Activated CD8-positive, alpha-beta memory T cell treated with anti-CD3 and anti-CD28 coated beads for 36 hours (primary cell): ENCODE measurements around the gene LRRC7. TPM values are rescaled to one million over a fixed set of nuclear protein-coding genes. Genes with fewer than 3 reads are reported as not detected.
"Not testable (repeated sequence)": the region's sequence is repeated elsewhere in the genome, so short reads cannot be mapped to it uniquely, and the experiment has no call there.

Source experiments
- CTCF ChIA-PET: fragments of 350-600 bp; sonication (Branson Sonifier 250); formaldehyde crosslinking; loops from one replicate; lab custom pipeline; 2021; ENCODE audit warnings: antibody characterized with exemption; lab: Charles Lee
- POLR2A ChIA-PET: fragments of 350-600 bp; sonication (Branson Sonifier 250); formaldehyde crosslinking; loops from one replicate; lab custom pipeline; 2021; ENCODE audit warnings: antibody characterized with exemption; lab: Charles Lee
- total RNA-seq, 2 experiments: library from RNA; stranded (reverse); gene quantifications; one replicate each; pipeline ENCODE4 v1.2.3, GENCODE V29; 2021

The LRRC7 gene
- total RNA-seq, 2 experiments from 2014 or later, result not detected

DNA sequence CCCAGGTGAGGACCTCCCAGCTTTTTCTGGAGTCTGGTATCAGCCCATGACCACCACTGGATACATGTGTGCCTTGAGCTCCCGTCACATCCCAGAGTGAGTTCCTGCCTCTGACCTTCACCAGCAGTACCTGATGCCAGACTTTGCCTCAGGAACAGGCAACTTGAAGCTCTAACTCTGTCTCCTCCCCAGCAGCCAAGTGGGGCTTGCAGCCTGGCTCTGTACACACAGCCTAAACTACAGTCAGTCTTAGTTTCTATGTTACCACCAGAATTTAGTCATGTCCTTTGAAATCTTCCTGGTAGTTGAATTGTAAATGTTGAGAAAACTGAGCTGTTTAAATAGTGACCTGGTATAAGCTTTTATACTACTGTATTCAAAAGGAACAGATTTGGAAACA, 431.1 kb downstream of the LRRC7 start:
- POLR2A ChIA-PET, result no interaction called here
- CTCF ChIA-PET, result no interaction called here

DNA sequence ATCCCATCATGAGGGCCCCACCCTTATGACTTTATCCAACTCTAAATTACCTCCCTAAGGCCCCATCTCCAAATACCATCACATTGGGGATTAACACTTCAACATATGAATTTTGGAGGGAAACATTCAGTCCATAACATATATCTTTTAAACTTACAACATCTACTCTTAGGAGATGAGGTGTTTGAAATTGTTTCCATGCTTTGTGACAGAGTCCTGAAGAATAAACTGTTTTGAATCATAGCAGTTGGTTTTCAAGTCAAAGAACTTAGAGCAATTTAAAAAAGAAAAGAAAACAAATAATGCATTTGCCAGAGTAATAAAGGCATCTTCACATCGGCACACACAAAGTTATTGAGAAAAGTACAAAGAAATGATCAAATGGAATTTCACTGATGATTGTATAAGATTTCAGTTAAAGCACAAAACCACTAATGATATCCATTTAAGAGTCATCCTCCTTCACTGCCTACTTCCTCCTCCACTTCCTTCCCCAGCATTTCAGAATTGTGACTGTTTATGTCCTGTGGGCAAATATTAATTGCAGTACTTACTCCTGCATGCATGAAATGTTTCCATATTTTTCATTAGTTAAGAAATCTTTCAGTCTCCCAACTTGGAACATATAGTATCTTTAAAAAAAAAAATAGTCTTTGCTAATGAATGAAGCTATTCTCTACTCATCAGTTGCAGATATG, 435.6 kb downstream of the LRRC7 start:
- POLR2A ChIA-PET, result no interaction called here
- CTCF ChIA-PET, result no interaction called here

DNA sequence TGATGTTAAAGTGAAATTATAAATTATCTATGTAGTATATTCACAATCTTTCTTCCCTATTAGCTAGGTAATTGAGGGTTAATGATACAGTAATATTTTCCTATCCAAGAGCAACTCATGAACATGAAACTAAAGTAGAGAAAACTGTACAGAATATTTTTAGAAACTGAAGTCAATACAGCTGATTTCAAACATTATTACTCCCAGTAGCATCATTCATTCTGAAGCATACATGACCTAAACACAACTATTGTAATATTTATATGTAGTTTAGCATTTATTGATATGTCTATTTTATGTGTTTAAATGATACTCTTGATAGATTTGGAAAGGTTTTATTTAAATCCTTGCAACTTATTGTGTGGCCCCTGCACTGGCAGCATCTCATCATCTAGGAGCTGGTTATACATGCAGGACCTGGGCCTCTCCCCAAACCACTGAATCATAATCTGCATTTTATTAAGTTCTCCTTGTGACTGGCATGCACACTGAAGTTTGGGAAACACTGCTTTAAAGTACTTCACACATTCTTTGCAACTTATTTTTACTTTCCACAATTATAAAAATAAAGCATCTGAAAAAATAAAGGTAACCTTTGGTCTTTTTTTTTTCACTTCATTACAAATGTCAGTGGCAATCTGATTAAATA, 437.8 kb downstream of the LRRC7 start:
- ChIA-PET CTCF (no interaction called here), POLR2A (no interaction called here)

DNA sequence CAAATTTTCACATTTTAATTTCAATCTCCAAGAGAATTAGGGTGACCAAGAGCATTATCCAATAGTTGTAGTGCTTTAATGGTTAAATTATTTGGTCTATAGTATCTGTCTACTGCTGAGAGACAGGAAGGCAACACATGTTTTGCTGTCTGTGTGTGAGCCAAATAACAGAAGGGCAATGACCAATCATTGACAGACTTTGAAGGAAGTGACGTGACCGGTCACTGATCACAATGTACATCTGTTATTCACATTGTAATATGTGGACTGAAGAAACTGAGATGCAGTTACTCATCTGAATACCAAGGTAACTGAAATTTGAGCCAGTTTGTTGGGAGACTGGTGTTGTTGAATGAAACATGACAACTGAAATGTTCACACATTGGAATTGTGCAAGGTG, 440.9 kb downstream of the LRRC7 start:
- CTCF ChIA-PET, result no interaction called here
- POLR2A ChIA-PET, result no interaction called here

DNA sequence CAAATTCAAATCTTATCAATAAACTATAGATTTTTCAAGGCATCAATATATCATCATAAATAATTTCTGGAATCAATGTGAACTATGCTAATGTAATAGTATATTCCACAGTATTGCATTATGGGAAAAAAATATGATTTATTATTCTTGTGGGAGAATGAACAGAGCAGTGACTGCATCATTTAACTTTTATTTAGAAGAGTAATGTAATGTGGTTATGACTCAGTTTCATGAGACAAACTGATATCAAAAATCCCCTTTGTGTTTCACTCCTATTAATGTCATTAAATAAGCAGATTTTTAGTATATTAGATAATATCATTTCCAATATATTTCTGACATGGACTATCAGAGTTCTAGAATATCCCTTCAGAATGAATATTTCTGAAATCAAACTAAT, 450.0 kb downstream of the LRRC7 start:
- POLR2A ChIA-PET, result no interaction called here
- CTCF ChIA-PET, result no interaction called here

DNA sequence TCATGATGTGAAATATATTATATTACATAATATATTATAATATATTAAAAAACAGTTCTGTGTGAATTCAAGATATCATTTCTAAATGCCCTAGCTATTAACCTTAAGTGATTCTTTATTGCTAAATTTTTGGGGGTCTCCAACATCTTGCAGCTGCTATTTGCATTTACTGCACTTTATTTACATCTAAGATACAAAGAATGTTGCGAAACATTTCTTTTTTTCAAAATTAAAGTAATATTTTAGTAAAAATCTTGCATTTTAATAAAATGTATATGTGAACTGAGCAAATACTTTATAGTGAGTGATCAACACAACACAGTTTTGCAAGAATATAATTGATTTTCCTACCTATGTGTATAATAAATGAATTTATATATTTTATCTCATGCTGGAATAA, 456.6 kb downstream of the LRRC7 start:
- ChIA-PET CTCF (no interaction called here), POLR2A (no interaction called here)

DNA sequence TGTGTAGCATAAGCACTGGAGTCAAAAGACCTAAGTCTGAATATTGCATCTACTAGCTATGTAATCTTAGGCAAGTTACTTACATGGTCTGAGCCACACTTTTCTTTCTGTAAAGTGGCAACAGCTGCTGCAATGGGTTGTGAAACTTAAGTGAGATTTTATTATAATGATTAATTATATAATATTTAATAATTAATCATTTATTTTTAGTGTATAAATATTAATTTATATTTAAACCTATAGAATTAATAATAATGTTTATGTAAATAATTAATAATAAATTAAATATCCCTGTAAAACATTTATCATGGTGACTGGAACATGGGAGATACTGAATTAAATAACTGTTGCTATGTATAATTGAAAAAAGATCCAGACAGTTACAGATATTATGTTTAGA, 457.3 kb downstream of the LRRC7 start:
- ChIA-PET CTCF (interaction anchor here (0.6 kb wide), 1 partner anchor 38 kb away, joined by 3 read pairs; no protein-coding TSS in a partner anchor), POLR2A (no interaction called here)

DNA sequence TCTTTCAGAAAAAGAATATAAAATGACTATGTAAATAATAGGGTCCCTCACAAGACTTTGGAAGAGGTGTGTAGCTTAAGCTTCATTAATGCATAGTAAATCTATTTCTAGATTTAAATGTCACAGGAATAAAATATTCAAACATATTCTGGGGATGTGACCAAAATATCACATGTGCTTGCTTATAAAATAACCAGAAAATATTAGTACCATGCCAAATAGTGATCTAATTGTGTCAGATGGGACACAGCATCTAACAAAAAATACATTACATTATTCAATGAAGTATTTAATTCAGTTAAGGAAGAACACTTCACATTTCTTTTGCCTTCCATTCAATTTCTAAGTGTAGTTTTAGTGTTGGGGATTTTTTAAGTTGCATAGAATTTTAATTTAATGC, 458.1 kb downstream of the LRRC7 start:
- CTCF ChIA-PET, result interaction anchor here (0.6 kb wide), 1 partner anchor 39 kb away, joined by 3 read pairs; no protein-coding TSS in a partner anchor
- POLR2A ChIA-PET, result interaction anchor here (0.6 kb wide), 1 partner anchor 348 kb away, joined by 5 read pairs; no protein-coding TSS in a partner anchor

DNA sequence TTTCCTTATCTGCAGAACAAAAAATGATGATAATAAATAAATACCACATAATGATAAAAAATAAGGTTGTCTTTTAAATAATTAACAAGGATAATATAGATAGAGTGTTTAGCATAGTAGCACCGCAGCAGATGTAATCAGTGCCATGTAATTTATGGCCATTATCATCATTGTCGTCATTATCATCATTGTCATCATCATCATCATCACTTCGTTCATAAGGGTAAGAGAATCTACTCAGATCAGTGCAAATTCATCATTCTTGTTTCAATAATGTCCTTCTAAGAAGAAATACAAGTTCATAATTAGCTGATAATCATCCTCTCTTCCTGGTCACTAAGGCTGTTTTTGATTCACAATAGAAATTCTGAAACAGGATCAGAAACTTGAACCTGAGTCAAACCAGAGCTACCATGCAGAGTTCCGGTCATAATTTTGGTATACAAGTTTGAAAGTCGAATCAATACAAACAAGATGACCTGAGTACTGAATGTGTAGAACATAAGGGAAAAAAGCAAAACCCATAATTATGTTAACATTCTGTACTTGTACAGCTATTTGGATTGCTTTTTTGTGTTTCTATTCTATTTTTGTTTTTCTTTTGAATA, 465.6 kb downstream of the LRRC7 start:
- CTCF ChIA-PET, result no interaction called here
- POLR2A ChIA-PET, result no interaction called here

DNA sequence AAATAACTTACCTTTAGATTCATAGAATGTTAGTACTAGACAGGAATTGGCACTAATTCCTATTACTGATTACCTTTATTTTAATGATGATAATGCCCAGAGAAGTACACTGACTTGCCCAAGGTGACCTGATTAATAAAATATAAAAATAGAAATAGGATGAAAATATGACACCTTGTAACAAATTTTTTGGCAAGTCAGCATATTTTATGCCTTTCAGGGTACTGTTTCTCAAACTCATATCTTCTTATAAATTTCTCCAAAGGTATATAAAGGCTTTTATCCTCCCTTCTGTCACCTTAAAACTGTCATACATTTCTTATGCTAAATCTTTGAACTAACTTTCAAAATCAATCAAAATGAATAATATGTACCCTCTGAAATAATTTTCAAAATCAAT, 466.2 kb downstream of the LRRC7 start:
- ChIA-PET CTCF (no interaction called here), POLR2A (no interaction called here)

DNA sequence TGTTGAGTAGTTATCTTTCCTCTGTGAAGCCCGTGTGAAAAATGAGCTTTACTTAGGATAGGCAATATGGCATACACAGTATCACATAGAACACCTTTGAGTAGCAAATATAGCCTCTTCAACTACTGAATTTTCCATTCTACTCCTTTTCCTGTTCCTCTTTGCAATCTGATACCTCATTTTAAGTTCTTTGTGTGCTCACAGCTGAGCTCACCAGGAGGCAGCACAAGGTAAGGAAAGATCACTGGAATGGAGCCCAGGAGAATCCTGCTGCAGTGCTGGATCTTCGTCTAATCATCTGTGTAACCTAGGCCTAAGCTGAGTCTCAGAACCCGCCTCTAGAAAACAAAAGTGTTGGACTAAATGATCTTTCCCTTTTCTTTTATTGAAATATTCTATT, 466.7 kb downstream of the LRRC7 start:
- POLR2A ChIA-PET, result no interaction called here
- CTCF ChIA-PET, result no interaction called here

DNA sequence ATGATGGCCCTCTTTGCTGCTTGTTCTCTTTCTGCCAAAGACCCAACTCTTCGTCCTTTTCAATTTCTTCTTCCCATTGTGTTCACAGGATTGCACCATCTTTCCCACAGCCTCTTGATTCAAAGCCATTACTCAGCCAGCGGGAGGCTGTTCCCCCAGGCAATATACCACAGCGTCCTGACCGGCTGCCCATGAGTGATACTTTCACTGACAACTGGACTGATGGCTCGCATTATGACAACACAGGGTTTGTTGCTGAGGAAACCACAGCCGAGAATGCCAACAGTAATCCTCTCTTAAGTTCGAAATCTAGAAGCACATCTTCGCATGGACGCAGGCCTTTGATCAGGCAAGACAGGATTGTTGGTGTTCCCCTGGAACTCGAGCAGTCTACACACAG, 470.3 kb downstream of the LRRC7 start:
- ChIA-PET CTCF (no interaction called here), POLR2A (no interaction called here)

DNA sequence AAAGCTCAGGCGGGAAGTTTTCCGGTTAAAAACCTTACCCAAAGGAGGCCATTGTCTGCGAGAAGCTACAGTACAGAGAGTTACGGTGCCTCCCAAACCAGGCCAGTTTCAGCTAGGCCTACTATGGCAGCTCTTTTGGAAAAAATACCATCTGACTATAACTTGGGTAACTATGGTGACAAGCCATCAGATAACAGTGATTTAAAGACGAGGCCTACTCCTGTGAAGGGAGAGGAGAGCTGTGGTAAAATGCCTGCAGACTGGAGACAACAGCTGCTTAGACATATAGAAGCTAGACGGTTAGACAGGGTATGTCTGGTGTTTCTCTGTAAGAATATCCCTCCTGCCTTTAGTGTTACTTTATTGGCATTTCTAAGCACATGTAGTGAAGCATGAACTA, 471.8 kb downstream of the LRRC7 start:
- ChIA-PET POLR2A (no interaction called here), CTCF (no interaction called here)

DNA sequence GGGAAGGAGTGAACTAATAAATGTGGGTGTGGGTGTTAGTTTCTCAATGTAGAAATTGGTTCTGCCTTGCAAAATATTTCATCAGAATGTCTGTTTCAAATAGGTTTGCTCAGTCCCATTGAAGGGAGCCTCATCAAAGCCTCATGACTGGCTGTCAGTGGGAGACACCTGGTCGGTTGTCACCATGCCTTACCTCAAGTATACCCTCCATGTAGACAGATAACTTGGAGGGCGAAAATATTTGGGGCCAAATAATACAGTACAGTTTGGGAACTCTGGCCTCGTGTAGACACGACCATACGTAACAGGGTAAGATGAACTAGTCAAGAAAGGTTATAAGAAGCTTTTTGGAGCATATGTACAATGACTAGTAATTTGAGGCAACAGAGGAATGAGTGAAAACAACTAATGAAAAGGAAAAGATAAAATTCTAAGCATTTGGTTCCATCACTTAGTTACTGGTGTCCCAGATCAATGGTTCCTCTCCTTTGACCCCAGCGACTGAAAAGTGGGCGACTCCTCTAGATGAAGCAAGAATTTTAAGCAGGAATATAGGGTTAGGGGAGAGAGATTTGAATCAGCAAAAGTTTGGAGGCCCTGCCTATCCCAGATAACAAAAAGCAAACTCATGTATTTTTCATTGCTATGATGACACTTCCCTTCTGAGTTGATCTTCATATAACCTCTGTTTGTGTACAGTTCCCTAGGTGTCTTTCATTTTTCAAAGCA, 473.8 kb downstream of the LRRC7 start:
- ChIA-PET POLR2A (no interaction called here), CTCF (no interaction called here)

DNA sequence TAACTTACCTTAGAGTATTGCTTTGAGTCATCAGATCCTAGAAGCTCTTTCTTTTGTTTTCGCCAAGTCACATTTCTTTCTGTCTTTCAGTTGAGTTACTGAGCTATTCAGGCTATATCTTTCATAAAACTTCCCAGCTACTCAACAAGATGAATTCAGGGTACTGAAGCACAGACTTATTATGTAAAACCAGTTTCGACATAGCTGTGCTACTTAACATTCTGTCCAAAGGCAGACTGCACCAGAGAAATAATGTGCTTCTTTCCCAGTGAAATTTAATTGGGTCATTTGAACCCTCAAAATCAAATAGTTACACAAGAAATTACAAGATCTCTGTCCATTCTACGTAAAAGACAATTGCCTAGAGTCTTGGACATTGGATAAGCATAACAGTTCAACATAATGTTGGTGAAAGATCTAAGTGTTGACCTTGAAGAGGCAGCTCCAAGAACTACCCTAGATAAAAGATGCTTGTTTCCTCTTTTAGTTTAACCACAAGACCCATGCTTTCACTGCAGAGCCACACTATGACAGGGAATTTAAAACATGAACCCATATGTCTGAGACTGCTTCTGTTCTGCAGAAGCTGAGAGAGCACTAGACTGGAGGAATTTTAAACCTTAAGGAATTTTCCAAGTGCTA, 474.5 kb downstream of the LRRC7 start:
- CTCF ChIA-PET, result no interaction called here
- POLR2A ChIA-PET, result no interaction called here

DNA sequence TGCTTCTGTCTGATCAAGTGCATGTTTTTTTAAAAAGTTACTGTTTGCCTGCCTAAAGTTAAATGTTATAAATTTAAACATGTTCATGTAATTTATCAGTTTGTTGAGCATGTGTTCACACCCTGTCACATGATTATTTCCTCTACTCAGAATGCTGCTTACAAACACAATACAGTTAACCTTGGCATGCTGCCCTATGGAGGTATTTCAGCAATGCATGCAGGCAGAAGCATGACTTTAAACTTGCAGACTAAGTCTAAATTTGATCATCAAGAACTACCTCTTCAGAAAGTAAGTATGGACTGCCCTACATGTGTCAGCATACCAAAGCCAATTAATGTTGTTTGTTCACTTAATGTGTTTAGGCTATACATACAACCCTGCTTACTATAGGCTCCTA, 476.1 kb downstream of the LRRC7 start:
- ChIA-PET CTCF (no interaction called here), POLR2A (no interaction called here)

DNA sequence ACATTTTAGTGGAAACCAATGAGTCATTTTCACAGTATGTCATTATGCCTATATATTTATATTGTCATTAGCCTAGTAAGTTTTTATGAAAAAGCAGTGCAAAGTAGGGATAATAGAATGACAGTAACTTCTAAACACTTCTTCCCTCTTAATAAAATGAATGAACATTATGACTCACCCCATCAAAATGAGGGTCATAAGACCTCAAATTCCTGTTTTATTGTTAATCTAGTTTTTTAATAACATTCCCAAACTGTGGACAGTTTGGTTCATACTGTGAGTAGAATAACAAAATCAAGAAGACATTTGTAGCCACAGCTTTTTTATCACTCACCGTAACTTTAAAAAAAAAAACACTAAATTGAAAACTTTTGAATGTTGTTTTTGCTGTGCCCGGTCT, 477.1 kb downstream of the LRRC7 start:
- ChIA-PET POLR2A (no interaction called here), CTCF (no interaction called here)

DNA sequence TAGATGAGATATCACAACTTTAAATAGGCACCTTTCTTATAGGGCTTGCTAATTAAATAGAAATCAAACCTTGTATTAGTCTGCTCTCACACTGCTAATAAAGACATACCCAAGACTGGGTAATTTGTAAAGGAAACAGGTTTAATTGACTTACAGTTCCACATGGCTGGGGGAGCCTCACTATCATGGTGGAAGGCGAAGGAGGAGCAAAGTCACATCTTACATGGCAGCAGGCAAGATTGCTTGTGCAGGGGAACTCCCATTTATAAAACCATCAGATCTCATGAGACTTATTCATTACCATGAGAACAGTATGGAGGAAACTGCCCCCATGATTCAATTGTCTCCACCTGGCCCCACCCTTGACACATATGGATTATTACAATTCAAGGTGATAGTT, 477.9 kb downstream of the LRRC7 start:
- POLR2A ChIA-PET, CTCF ChIA-PET: not testable (repeated sequence)

DNA sequence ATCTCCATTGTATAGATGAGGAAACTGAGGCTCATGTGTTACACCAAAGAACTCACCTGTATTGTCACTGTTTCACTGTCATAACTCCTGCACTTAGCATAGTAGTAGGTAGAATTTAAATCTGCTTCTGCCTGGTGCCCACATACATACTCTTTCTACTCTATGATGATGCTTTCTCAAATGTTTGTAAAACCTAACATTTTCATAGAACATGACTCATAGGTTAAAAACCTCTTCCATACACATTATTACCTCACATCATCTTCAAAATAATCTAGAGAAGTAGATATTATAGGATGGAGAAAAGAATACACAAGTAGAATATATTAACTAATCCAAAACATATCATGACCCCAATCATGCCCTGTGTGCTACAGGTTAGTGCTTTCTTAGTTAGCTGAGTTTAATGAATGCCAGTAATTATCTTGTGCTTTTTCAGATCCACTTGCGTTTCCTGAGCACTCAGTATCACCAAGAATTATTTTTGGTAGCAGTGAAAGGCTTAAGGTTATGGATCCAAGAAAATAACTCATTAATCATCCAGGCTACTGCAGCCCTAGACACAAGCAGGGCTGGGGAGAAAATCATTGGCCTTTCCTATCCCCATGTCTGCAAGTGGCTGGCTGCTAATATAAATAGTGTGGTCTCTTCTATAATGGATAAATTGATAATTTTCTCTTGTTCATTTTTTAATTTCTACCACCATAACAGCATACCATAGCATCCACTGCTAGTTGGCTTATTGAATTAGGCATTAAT, 480.8 kb downstream of the LRRC7 start:
- CTCF ChIA-PET, result no interaction called here

More for the DNA sequence above, 480.8 kb downstream of the LRRC7 start:
- POLR2A ChIA-PET, result no interaction called here
